ENCODE data around the gene CABP4. TPM values are rescaled to one million over a fixed set of nuclear protein-coding genes. Genes with fewer than 3 reads are reported as not detected.

The CABP4 gene
- total and polyA plus RNA-seq, 2 donors (not counting 3 experiments of a cell fraction or from before 2014, with no cell fraction given): 2.4 to 5.0 TPM

GRCh38 chr11:67468056-67468455 lies 12.9 kb downstream of the CABP4 start:
- no peaks in the 10 kb centered on the region for H3K27me3 ChIP-seq (ENCODE audit: control insufficient read depth in 2 of 2, insufficient read depth in 2 of 2, low read length in 2 of 2)
- no peaks in the 10 kb centered on the region for H3K79me2 ChIP-seq (ENCODE audit: control insufficient read depth, insufficient read depth, low read length)
- no peak for TF ChIP-seq GATA2 (IDR thresholded peaks at IDR 0.05; ENCODE audit: insufficient read depth, insufficient read length, low read depth, low read length)
- TF ChIP-seq, protein P1, sequence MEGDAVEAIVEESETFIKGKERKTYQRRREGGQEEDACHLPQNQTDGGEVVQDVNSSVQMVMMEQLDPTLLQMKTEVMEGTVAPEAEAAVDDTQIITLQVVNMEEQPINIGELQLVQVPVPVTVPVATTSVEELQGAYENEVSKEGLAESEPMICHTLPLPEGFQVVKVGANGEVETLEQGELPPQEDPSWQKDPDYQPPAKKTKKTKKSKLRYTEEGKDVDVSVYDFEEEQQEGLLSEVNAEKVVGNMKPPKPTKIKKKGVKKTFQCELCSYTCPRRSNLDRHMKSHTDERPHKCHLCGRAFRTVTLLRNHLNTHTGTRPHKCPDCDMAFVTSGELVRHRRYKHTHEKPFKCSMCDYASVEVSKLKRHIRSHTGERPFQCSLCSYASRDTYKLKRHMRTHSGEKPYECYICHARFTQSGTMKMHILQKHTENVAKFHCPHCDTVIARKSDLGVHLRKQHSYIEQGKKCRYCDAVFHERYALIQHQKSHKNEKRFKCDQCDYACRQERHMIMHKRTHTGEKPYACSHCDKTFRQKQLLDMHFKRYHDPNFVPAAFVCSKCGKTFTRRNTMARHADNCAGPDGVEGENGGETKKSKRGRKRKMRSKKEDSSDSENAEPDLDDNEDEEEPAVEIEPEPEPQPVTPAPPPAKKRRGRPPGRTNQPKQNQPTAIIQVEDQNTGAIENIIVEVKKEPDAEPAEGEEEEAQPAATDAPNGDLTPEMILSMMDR (IDR thresholded peaks at IDR 0.05; ENCODE audit: extremely low read depth in 1 of 2, insufficient read depth in 1 of 2, low read depth in 1 of 2, low read length in 2 of 2): no peak
- TF ChIP-seq, protein P2, sequence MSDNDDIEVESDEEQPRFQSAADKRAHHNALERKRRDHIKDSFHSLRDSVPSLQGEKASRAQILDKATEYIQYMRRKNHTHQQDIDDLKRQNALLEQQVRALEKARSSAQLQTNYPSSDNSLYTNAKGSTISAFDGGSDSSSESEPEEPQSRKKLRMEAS (IDR thresholded peaks at IDR 0.05; ENCODE audit: insufficient read depth, insufficient read length): no peak
- TF ChIP-seq POLR2A (IDR thresholded peaks at IDR 0.05; ENCODE audit: low read depth, low read length): no peak
- TF ChIP-seq FOS (IDR thresholded peaks at IDR 0.05; ENCODE audit: borderline replicate concordance, insufficient read depth, low read length): no peak
- no peak for TF ChIP-seq POLR2AphosphoS5 (IDR thresholded peaks at IDR 0.05; ENCODE audit: insufficient read depth, low read depth, low read length)
- no peak for TF ChIP-seq MYC (IDR thresholded peaks at IDR 0.05; ENCODE audit: low read depth, low read length)
- TF ChIP-seq JUN (IDR thresholded peaks at IDR 0.05; ENCODE audit: borderline replicate concordance, insufficient read depth, insufficient read length, low read depth): no peak
- no peak for TF ChIP-seq EZH2 (IDR thresholded peaks at IDR 0.05; ENCODE audit: borderline replicate concordance, low read depth, low read length, severe bottlenecking)
- no peak for FAIRE-seq
- H3K4me1 ChIP-seq (ENCODE audit: control insufficient read depth, extremely low read depth, insufficient read depth, low read length): peaks cover 19% of the 10 kb centered on the region
- H3K36me3 ChIP-seq (ENCODE audit: control insufficient read depth in 2 of 2, extremely low read depth in 1 of 2, insufficient read depth in 2 of 2, low read length in 2 of 2): no peaks in the 10 kb centered on the region
- no TSS peak for BruUV-seq (replicated peaks)
- H3K9me1 ChIP-seq (replicated peaks; ENCODE audit: control insufficient read depth, extremely low read depth, insufficient read depth, low read length): no peaks in the 10 kb centered on the region
- dilution Hi-C loops (cut with MboI; ENCODE audit: extremely low pct_ligation_motif_present, low sequenced_read_pairs): no loop called here
- H3K27ac ChIP-seq (ENCODE audit: insufficient read depth, low read depth, low read length): no peak overlapping the region
- CTCF ChIA-PET: interaction anchor here (0.8 to 2.6 kb wide), 7 partner anchors 8 to 122 kb away, joined by 3 to 26 read pairs (median 4); partner anchors contain the start of genes AIP, GPR152 and PPP1CA
- no peak overlapping the region for H2AFZ ChIP-seq (ENCODE audit: low read depth, low read length)
- POLR2A ChIA-PET: no interaction called here
- no peaks in the 10 kb centered on the region for H3K9me3 ChIP-seq (replicated peaks; ENCODE audit: control insufficient read depth, insufficient read depth, low read length)
- peak overlapping the region; percentile 52 for H3K4me2 ChIP-seq (ENCODE audit: insufficient read depth, low read length)
- no peak for DNase-seq (ENCODE audit: low read depth, low spot score)
- H3K4me3 ChIP-seq (replicated peaks in 1 of 3; ENCODE audit: insufficient read depth in 1 of 3, low read depth in 1 of 3, low read length in 3 of 3): peak overlapping the region in 2 of 3 experiments; percentile 64 to 79
- H3K9ac ChIP-seq (replicated peaks; ENCODE audit: extremely low read depth, insufficient read depth, low read length): peak overlapping the region; percentile 54
- intact Hi-C loops (cut with micrococcal nuclease): loop anchor here (2.0 to 5.0 kb wide), 3 partner anchors 39 to 115 kb away; partner anchors contain the start of genes POLD4 and RPS6KB2
- no peaks in the 10 kb centered on the region for H4K20me1 ChIP-seq (replicated peaks; ENCODE audit: control insufficient read depth, extremely low read depth, insufficient read depth, low read length)
